ENCODE data around the gene SYTL2.

- TF ChIP-seq CTCF (IDR thresholded peaks at IDR 0.05) (no peak), POLR2A (IDR thresholded peaks at IDR 0.05) (no peak), POLR2AphosphoS5 (IDR thresholded peaks at IDR 0.05) (peak in 1 of 3 donors; percentile 27)
These were observed 2.8 kb upstream of the SYTL2 start for GRCh38 chr11:85813721-85814120.
